NCI-H526 treated with DMSO at 0.1 percent for 48 hours (cell line): ENCODE measurements around the gene FHIP1B.
"Not testable (repeated sequence)": the region's sequence is repeated elsewhere in the genome, so short reads cannot be mapped to it uniquely, and the experiment has no call there.

ENCODE experiments used
- DNase-seq: peaks from one replicate; lab custom pipeline; 2025; lab: John Stamatoyannopoulos, UW

The FHIP1B gene

GRCh38 chr11:6234387-6235107 is at the start of gene FHIP1B:
Gene FHIP1B (minus strand): TSS chr11:6234636. CDS start chr11:6224516, 10,120 bp downstream.
- DNase-seq = peak; percentile 100

DNA sequence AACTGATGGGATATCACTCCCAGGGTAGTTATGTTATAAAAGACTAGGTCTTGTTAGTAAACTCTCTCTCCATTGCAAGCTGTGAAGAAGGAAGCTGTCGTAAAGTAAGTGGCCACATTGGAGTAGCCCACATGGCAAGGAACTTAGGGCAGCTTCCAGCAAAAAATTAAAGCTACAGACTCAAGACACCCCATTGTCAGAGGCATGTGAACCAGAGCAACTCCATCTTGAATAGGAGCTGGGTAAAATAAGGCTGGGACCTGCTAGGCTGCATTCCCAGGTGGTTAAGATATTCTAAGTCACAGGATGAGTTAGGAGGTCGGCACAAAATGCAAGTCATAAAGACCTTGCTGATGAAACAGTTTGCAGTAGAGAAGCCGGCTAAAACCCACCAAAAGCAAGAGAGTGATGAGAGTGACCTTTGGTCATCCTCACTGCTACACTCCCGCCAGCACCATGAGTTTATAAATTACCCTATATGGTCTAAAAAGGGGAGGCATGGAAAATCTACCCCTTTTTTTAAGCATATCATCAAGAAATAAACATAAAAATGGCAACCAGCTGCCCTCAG is 49.1 kb upstream of the FHIP1B start:
- no peak for DNase-seq

DNA sequence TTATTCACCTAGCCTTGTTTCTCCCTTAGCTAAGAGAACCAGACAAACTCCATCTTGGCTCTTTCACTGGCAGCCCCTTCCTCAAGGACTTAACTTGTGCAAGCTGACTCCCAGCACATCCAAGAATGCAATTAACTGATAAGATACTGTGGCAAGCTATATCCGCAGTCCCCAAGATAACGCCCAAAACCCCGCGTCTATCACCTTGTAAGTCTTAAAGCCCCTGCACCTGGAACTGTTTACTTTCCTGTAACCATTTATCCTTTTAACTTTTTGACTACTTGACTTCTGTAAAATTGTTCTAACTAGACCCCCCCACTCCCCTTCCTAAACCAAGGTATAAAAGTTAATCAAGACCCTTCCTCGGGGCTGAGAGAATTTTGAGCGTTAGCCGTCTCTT is 46.4 kb upstream of the FHIP1B start:
- DNase-seq = not testable (repeated sequence)

DNA sequence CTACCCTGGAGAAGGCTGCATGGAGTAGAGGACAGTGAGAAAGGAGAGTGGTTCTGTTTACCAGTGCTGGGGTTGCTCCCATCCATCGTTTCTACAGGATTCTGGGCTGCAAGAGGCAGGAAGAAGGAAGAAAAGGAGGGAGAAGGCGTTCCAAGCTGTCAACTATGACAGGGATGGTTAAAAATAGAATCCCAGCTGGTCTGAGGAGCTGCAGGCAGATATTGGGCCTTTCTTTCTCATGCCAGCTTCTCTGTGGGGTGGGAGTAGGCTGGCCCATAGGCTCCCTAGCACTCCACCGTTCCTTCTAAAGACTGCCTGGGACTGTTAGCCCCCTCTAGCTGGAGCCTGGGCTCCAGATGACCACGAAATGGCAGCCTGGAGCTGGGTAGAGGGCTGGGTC is 38.8 kb upstream of the FHIP1B start:
- DNase-seq = no peak

DNA sequence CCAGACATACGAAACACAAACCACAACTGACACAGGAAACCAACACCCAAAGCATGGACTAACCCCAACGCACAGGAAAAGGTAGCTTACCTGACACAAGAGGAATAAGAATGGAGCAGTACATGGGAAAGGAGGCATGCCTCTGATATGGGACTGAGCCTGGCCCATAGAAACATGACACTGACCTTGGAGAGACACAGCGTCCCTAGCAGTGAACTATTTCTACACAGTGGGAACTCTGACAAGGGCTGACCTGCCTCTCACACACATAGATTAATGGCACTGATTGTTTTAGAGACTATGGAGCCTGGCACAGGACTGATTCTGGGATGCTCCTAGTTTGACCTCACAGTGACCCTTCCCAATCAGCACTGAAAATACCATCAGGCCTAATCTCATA is 37.2 kb upstream of the FHIP1B start:
- no peak for DNase-seq

DNA sequence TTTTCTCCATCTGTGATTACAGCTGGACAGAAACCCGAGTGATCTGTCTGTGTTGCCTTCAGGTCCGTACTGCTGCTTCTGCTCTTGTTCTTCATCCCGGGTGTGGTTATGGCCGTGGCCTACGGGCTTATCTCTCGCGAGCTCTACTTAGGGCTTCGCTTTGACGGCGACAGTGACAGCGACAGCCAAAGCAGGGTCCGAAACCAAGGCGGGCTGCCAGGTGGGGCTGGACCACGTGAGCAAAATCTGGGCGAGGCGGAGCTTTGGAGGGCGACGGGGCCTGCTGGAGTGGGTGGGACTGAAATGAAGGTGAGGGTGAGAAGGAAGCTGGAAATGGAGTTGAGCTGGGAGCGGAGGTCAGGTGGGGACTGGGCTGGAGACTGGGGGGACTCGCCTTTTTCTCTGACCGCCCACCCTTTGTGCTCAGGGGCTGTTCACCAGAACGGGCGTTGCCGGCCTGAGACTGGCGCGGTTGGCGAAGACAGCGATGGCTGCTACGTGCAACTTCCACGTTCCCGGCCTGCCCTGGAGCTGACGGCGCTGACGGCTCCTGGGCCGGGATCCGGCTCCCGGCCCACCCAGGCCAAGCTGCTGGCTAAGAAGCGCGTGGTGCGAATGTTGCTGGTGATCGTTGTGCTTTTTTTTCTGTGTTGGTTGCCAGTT is 36.3 kb upstream of the FHIP1B start:
- DNase-seq = no peak

GRCh38 chr11:6269994-6270393 is 35.6 kb upstream of the FHIP1B start:
- DNase-seq = no peak

- no peak for DNase-seq
These were observed 34.4 kb upstream of the FHIP1B start for GRCh38 chr11:6268820-6269219.

DNA sequence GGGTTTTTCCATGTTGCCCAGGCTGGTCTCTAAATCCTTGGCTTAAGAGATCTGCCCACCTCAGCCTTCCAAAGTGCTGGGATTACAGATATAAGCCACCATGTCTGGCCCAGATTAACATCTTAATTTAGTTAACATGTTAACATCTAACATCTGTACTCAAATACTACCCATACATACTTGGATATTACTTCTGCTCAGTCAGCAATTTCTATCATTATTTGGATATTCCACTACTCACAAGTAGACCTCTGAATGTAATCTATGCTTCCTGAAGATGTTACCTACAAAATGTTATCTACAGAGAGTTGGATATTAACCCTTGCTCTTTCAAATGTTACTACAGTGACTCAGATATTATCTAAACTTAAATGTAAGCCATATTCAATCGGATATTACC is 29.2 kb upstream of the FHIP1B start:
- no peak for DNase-seq

DNA sequence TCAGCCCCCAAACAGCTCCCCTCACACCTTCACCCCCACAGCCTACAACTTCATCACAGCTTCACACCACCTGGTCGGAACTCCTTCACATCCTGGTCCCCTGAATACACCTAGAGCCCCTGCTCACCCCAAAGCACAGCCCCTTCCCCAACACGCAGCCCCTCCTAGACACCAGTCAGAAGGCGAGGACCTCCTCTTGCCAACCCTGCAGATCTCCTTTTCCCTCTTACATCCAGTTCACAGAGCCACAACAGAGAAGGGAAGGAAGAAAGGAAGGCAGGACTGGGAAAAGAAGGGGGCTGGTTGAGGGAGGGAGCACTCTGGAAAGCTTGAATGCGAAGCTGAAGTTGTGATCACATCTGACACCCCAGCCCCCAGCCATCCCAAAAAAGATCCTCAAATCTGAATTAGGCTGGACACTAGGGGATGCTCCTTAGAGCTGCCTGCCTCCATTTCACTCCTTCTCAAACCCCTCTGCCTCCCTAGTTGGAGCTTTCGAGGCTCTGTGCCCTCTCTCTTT is 25.8 kb upstream of the FHIP1B start:
- no peak for DNase-seq

- DNase-seq = no peak
These were observed 24.2 kb upstream of the FHIP1B start for GRCh38 chr11:6258571-6259081.

DNA sequence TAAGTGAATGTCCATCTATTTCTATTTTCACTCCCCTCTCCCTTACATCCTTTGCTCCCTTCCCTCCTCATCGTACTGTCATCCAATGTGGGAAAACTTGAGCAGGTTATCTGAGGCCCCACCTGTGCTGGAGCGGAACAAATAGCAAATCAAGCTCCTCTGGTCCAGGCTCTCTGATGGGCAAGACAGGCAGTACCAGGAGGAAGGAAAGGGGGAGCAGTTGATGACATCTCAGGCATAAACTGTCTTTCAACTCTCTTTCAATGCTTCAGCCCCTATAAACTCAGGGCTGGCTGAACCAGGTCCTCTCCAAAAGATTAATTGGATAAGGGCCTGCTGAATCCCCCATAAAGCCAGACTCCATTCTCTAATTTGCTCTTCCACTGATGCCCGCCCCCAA is 23.7 kb upstream of the FHIP1B start:
- DNase-seq = no peak

GRCh38 chr11:6253197-6253596 is 18.8 kb upstream of the FHIP1B start:
- DNase-seq = no peak

DNA sequence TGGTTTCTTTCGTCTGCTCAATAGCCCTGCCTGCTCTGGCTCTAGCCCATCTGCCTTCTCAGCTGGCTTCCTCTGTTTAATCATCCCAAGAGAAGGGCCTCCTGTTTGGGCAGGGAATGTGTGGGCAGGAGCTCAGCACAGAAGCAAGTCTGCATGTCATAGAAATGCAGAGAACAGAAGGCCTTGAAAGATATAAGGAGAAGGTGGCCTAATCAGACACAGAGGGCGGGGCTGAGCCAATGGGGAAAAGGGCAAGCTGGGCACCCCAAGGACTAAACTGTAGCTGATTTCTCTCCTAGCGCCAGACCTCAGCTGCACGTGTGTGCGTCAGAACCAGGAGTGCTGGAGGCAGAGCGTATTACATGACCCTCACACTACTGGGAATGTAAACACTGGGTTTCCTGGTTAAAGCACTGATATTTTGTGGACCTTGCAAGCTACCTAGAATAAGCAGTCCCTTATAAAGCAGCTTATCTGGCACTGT is 17.6 kb upstream of the FHIP1B start:
- DNase-seq = no peak

DNA sequence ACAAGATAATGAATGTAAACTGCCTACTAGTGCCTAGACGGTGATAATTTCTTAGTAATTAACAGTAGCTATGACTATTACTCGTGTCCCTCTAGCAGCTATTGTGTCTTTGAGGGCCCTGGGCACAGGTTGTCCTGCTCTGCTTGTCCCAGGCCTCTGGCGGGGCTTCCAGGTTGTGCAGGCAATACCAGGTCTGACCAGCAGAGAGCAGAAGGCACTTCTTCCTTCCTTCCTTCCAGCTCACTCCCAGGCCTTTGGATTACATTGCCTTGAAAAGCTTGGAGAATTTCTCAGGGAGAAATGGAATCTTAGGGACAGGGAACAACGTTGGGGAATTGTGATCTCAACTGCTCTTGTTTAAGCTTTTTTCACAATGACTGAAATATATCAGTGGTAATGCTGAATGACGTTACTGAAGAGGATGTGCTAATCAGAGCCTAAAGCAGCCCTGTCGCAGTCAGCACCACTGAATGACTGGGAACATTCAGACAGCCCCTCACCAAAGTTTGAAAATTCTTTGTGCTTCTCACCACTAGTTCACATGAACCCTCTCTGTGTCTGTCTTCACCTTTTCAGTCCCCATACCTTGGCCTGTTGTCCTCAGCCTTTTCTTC is 16.8 kb upstream of the FHIP1B start:
- DNase-seq = peak; percentile 42

- no peak for DNase-seq
These were observed 15.5 kb upstream of the FHIP1B start for GRCh38 chr11:6249770-6250555.

- not testable (repeated sequence) for DNase-seq
These were observed 14.5 kb upstream of the FHIP1B start for GRCh38 chr11:6248897-6249296.

- no peak for DNase-seq
These were observed 13.8 kb upstream of the FHIP1B start for GRCh38 chr11:6248248-6248647.

- DNase-seq = no peak
These were observed 11.1 kb upstream of the FHIP1B start for GRCh38 chr11:6245536-6245935.

GRCh38 chr11:6241316-6241715 is 6.9 kb upstream of the FHIP1B start:
- no peak for DNase-seq

GRCh38 chr11:6240781-6241180 is 6.3 kb upstream of the FHIP1B start:
- no peak for DNase-seq

DNA sequence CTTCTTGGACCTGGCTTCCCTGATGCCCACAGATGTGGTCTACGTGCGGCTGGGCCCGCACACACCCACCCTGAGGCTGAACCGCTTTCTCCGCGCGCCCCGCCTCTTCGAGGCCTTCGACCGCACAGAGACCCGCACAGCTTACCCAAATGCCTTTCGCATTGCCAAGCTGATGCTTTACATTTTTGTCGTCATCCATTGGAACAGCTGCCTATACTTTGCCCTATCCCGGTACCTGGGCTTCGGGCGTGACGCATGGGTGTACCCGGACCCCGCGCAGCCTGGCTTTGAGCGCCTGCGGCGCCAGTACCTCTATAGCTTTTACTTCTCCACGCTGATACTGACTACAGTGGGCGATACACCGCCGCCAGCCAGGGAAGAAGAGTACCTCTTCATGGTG is 5.7 kb upstream of the FHIP1B start:
- DNase-seq = no peak
